ENCODE results near the gene C10orf90.

C10orf90 gene

DNA sequence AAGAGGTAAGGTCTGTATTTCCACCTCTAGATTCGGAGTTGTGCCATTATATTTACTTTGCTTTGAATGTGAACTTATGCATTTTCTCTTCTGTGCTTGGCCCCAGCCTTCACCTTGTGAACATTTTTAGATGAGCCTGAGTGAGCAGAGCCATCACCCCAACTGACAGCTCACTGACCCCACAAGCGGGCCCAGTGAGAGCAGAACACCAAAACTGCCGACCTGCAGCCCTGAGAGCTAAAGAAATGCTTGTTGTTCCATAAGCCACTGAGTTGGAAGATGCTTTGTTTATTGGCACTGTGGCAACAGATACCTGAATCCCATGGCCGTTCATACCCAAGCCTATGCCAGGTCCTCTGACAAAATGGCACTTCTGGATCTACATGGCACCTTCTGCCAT is 37.8 kb downstream of the C10orf90 start:
- no peak for DNase-seq (ENCODE audit: low read depth in 2 of 2)

DNA sequence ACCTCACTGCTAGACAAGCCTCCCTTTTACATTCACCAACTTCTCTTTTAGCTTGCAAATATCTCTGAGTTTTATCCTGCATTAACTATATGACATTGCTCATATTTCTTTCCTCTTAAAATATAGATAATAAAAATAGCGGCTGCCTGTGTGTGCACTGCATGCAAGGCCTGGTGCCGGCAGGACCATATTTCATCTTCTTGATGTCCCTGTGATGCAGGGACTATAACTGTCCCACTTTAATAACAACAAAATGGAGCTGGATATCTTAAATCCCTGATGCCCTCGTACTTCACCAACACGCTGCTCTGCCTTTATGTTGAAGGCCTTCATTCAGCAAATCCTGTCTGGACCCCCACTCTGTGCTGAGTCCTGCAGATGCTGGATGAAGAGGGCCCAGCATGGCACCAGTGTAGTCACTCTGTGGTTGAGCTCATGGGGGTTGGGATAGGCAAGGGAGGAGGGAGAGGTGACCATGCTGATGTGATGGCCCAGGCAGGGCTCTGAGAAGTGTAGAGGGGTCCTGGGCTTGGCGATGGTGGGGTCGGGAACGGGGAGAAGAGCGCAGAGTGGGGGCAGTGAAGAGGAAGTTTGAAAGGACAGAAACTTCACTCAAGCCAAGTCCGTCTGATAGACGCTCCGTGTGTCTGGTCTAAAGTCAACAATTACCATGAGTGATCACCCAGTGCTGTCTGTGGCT is 40.4 kb downstream of the C10orf90 start:
- no peak for DNase-seq (ENCODE audit: low read depth in 2 of 2)

DNA sequence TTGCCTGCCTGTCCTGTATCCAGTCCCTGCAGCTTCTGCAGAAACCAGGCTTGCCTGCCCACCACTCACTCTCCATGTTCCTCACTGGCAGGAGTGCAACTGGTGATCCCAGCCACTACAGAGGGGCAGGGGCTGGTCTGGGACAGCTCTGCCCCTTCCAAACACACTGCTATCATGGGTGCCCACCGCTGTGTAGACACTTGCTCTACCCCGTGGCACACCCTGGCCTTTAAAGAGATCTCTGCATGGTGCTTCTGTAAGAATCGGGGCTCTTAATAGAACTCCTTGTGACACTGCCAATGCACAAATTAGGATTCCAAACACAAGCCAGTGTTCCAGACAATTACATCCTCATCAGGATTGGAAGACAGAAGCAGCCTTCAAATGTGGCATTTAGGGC is 41.7 kb downstream of the C10orf90 start:
- DNase-seq (ENCODE audit: low read depth in 2 of 2): no peak

DNA sequence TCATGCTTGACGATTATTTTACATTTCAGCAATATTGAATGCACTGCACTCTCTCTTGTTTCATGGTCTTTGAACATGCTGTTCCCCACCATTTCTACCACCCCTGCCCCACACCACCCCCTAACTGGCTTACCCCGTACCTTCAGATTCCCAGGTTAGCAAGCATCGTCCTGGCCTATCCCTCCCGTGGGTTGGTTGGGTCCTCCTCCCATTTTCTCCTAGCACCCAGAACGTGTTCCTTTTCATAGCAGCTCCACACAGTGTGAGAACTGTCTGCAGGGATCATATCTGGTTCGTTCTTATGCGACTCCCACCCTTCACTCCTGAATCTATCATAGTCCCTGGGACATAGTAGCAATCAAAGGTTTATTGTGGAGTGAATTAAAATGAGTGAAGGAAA is 48.6 kb downstream of the C10orf90 start:
- DNase-seq (ENCODE audit: low read depth in 2 of 2): no peak

DNA sequence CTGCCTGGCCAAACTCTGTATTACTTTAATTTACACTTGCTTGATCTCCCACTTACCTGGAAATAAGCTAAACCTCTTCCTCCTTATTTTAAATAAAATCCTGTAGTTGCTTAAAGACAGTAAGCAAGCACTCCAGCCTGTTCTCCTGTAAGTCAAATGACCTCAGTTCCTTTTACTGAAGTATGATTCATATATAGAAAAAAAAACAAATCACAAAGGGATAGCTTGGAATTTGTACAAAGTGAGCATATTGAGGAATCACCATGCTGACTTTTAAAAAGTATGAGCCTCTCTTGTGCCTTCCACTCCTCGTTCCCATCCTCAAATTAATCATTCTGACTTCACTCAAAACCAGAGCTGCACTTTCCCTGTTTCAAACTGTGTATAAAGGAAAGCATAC is 52.0 kb downstream of the C10orf90 start:
- DNase-seq (ENCODE audit: low read depth in 2 of 2): no peak

DNA sequence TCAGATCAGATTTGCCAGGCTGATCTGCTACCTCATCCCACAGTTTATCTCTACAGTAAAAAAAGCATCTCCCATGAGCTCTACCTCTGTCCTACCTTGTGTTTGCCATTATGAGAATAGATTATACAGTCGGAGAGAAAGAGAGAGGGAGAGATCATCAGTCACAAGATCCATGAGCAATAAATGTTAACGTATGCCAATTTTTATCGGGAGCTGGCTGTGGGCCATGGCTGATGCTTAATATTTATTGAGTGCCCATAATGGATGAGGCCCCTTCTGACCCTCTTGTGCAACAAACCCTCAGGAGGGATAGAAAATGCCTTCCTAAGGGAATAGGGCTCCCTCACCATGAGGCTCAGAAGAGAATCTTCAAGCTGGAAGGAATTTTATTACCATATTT is 52.8 kb downstream of the C10orf90 start:
- no peak for DNase-seq (ENCODE audit: low read depth in 2 of 2)

DNA sequence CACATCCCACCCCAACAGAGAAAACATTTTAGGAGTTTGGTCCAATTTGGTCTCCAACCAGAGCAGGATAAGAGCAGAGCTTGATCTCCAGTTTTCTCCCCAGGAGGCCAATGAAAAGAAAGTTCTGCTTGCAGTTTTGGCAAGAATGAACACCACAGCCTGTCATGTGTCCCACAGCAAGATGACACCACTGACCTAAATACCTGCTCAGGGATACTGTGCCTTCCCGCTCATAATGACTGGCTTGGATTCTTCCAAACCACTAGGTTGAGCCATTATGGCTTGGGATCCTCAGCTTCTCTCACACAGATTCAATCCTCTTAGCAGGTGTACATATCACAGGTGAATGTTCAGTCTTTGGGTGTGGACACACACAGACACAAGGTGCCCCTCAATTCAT is 53.3 kb downstream of the C10orf90 start:
- no peak for DNase-seq (ENCODE audit: low read depth in 2 of 2)

DNA sequence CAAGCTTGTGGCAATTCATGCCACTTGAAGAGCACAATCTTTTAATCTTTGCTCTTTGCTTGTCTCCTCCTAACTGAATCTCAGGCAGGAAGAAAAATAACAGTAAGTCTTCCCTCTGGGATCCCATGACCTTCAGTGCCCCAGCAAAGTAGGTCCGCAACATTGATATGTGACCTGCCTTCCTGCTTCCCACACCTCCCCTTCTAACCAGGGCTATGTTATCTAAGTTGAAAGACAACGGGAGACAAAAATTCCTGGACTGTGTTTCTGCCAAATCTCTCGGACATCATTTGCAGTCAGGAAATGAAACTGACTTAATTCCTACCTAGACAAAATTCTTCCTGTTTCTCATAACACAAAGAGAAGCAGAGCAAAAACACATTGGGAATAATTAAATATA is 53.8 kb downstream of the C10orf90 start:
- DNase-seq (ENCODE audit: low read depth in 2 of 2): no peak

DNA sequence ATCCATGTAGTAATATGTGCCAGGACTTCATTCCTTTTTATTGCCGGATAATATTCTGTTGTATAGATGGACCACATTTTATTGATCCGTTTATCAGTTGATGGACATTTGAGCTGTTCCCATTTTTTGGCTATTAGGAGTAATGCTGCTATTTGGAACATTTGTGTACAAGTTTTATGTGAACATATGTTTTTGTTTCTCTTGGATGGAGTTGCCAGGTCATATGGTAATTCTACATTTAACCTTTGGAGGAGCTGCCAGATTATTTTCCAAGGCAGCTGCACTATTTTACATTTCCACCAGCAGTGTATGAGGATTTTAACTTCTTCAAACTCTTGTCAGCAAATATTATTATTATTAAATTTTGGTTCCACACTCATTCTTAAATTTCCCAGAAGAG is 59.2 kb downstream of the C10orf90 start:
- no peak for DNase-seq (ENCODE audit: low read depth in 2 of 2)

DNA sequence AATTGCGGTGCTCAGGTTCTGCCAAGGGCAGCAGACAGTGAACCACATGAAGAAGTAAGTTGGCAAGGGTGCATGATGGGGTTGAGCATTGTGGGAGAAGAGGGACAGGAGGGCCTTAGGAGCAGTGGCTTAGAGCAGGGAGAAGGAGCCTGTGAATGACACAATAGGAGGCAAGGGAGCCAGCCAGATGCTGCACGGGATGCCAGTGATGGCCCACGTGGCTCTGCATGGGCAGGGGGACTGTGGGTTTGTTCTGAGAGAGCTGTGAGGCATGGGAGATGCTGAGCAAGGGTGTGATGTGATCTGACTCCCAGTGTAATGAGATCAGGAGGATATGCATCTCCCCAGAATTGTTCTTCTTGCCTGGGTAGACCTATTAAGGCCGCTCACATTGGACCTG is 60.9 kb downstream of the C10orf90 start:
- DNase-seq (ENCODE audit: low read depth in 2 of 2): no peak

DNA sequence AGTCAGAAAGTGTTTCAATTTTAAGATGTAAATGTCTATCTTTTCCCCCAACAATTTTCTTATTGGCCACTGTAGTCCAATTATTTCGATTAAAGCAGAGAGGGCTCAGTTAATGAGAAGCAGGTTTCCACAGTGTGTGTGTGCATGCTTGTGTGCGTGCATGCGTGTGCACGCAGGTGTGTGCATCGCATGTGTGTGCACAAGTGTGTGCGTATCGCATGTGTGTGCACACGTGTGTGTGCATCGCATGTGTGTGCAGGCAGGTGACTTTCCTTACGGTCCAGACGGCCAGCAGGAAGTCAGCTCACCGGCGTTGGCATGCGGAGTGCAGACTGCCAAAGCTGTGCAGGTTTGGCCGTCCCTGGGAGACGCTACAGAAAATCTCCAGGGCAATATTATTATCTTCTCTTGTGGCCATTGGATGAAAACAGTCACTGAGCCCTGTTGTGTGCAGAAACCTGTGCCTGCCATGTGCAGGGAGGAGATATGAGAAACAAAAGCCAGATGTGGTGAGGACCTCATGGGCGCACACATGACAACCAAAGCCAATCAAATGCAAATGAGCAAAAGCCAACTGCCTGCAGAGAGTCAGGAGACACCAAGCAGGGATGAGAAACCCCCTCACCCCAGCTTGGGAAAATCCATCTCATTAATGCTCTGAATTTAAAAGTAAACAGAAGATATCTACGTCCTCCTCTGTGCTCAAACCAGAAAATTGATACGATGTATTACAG is 70.4 kb downstream of the C10orf90 start:
- DNase-seq (ENCODE audit: low read depth in 2 of 2): no peak

DNA sequence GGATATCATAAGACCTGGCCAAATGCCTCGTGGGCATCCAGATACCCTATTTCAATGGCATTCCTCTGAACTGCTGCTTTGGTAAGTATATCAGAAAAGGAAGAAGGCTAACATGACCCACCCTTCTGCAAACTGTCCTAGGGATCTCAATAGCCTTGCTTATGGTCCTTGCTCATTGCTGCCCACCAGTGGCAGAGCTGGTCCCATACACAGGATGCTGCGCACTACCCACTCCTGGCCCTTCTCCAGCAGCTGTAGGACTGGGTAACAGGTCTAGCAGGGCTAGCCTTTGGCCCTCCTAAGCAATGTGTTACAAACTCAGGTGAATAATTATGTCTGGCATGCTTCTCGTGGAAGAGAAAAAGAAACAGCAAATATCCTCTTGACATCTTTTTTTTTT is 72.5 kb downstream of the C10orf90 start:
- DNase-seq (ENCODE audit: low read depth in 2 of 2): no peak

DNA sequence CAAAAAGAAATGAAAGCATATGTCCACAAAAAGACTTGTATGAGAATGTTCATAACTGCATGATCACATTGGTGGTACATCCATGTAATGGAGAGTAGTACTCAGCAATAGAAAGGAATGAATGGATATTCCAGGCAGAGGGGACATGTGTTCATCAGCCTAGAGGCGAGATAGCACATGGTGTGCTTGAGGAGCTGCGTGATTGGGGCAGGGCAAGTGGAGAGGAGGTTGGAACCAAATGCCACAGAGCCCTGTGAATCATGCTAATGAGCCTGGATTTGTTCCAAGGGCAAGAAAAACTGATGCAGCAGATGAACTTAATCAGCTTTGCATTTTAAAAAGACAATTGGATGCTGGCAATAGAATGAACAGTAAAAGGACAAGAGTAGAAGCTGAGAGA is 73.3 kb downstream of the C10orf90 start:
- DNase-seq (ENCODE audit: low read depth in 2 of 2): no peak

DNA sequence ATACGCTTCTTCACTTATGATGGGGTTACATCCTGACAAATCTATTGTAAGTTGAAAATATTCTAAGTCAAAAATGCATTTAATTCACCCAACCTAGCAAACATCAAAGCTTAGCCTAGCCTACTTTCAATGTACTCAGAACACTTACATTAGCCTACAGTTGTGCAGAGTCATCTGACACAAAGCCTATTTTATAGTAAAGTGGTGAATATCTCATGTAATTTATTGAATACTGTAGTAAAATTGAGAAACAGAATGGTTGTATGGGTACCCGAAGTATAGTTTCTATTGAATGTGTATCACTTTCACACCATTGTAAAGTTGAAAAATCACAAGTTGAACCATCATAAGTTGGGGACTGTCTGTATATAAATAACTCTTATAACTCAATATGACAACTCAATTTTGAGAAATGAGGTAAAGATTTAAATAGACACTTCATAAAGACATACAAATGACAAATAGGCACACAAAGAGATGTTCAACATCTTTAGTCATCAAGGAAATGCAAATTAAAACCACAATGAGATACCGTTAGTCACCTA is 73.9 kb downstream of the C10orf90 start:
- DNase-seq (ENCODE audit: low read depth in 2 of 2): no peak

DNA sequence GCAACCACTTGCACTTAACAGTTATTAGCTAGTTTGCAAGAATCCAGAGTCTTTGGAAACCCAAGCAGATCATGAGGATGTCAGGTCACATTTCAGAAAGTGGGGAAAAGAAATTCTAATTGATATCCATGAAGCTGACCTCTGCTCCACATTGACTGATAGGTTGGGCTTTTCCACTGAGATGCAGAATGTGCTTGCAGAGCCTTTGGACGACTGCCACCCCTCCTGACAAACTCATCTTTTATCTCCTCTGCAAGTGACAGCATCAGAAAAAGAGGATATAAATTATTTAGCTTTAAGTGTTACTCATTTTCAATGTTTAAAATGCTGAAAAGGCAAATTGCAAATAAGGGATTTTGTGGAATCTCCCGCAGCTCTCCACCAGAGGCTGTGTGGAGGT is 75.3 kb downstream of the C10orf90 start:
- no peak for DNase-seq (ENCODE audit: low read depth in 2 of 2)

DNA sequence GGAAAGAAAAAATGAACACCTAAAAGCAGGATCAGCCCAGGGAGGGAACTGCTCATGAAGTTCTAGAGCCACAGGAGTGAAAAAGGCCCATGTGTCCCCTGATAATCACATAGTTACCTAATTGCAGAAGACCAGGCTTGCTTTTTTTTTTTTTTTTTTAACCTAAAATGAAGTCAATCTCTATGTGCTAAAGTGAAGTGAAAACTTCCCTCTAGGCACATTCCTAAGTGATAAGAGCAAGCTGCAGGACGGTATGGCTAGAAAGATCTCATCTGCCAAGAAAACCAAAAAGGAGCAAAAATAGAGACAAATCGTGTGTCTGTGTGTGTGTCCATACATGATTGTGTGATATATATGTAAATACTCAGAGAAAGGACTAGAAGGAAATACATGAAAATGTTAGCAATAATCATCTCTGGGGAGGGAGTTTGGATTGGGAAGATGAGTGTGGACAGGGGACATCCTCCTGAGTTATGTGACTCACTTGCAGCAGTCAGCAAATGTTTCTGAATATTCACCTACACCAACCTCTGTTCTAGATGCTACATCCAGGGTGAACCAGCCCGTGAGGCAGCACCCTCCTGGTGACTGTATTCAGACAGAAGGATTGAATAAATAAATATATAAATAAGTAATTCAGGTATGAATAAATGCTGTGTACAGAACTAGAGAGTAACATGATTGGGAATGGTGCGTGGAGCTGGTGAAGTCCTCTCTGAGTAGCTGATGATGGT is 76.4 kb downstream of the C10orf90 start:
- DNase-seq (ENCODE audit: low read depth in 2 of 2): no peak

DNA sequence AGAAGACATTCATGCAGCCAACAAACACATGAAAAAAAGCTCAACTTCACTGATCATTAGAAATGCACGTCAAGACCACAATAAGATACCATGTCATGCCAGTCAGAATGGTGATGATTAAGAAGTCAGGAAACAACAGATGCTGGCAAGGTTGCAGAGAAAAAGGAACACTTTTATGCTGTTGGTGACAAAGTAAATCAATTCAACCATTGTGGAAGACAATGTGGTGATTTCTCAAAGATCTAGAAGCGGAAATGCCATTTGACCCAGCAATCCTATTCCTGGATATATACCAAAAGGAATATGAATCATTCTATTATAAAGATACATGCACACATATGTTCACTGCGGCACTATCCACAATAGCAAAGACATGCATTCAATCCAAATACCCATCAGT is 77.6 kb downstream of the C10orf90 start:
- DNase-seq (ENCODE audit: low read depth in 2 of 2): no peak

DNA sequence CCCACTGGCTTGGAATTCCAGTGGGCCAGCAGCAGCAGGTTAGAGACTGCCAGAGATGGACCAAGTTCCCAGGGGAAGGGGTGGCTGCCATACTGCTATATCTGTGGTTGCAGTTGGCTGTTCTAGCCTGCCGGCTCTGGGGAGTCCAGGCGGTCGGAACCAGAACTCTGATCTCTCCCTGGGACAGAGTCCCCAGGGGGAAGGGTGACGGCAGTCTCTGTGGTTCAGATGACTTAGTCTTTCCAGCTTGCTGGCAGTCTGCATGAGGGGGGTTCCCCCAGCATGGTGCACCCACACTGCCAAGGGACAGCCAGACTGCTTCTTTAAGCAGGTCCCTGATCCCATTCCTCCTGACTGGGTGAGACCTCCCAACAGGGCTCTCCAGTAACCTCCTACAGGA is 82.5 kb downstream of the C10orf90 start:
- DNase-seq (ENCODE audit: low read depth in 2 of 2): no peak

DNA sequence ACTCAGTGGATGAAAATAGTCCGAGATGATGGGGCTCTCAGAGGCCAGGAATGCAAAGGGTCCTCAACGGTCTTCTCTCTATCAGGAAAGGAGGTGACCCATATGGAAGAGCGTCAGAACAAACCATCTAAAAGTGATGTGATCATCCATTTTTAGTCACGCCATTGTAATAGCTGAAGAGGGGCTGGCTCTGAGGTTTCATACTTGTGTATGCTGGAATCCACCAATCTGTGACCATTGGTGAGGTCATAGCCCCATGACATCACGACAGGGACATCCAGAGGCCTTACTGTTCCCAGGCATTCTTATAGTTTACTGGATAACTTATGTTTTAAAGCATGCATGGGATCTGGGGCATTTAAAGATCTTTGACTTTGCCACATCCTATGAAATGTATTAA is 83.6 kb downstream of the C10orf90 start:
- DNase-seq (ENCODE audit: low read depth in 2 of 2): no peak

DNA sequence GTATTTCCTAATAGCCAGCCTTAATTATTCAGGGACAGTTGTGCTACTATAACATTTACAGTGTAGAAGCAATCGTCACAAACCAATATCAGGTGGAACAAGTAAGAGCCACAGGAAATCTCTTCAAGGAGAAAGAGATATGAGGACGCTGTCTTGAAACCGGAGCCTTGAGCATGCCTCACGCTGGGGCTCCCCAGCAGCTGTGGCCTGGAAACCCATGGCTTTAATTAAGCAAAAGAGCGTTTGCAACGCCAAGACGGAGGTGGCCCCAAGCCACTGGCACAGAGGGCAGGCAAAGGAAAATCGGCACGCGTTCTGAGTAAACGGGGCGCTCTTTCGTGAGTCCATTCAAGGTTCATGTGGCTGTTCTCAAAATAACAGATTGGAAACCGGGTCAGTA is 84.4 kb downstream of the C10orf90 start:
- DNase-seq (ENCODE audit: low read depth in 2 of 2): no peak

DNA sequence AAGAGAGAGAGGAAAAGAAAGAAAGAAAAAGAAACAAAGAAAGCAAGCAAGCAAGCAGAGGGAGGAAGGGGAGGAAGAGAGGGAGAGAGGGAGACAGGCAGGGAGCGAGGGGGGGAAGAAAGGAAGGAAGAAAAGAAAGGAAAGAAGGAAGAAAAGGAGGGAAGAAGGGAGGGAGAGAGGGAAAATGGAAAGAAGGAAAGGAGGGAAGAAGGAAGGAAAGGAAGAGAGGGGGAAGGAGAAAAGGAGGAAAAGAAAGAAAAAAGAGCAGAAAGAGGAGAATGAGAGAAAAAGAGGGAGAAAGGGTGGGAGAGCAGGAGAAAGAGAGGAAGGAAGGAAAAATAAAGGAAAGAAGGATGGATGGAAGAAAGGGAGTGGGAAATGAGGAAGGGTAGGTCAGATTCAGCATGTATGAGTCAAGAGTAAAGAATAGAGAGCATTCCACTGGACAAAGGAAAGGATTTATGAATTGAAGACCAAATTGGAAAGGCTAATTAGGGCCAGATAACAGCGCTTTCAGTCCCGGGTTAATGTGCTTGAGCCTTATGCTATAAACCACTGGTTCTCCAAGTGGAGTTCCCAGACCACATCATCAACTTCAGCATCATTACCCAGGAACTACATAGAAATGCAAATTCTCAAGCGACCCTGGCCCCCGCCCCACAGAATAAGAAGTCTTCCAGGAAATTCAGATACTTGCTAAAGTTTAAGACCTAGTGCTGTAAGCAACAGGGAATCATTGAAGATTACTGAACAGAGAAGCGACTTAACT is 85.1 kb downstream of the C10orf90 start:
- no peak for DNase-seq (ENCODE audit: low read depth in 2 of 2)

DNA sequence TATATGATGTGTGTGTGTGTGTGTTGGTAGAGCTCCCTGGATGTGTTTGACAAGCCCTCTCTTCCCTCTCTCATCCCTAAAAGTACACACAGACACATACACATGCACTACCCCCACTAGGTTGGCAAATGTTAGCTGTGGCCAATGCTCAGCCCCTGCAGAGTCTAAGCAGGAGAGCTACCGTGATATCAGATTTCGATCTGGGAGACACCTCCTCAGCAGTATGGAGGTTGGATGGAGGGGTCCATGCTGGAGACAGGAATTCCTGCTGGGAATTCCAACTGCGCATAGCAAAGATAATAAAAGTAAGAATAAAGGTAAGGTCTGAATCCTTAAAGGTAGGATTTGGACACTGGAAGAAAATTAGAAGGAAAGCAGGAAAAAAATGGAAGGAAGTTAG is 85.7 kb downstream of the C10orf90 start:
- DNase-seq (ENCODE audit: low read depth in 2 of 2): no peak

Data from stimulated activated CD8-positive, alpha-beta memory T cell treated with anti-CD3 and anti-CD28 coated beads, Interleukin-7, amount 100 ng/mL, for 4 hours (primary cell).